Neural progenitor cell (in vitro differentiated cells): ENCODE data around the gene OVOL3. TPM values are rescaled to one million over a fixed set of nuclear protein-coding genes. Genes with fewer than 3 reads are reported as not detected.

Experiments
- DNase-seq: peaks from one replicate; pipeline ENCODE4 v3.0.0-alpha.2; 2016; ENCODE audit warnings: low spot score
- H2AFZ ChIP-seq: fragments of 200-600 bp; sonication (generic); replicated peaks from 2 replicates; pipeline ENCODE4 v1.6.1; 2016; ENCODE audit warnings: antibody characterized with exemption
- H3F3A ChIP-seq: fragments of 200-600 bp; sonication (generic); 2 replicates; pipeline ENCODE4 v1.6.1; 2016; ENCODE audit warnings: antibody characterized with exemption, low read depth
- H3K27ac ChIP-seq: fragments of 200-600 bp; sonication (generic); 2 replicates; pipeline ENCODE4 v1.5.1; 2016; ENCODE audit warnings: mild to moderate bottlenecking
- H3K27me3 ChIP-seq: fragments of 200-600 bp; sonication (generic); 2 replicates; pipeline ENCODE4 v1.6.1; 2016; ENCODE audit warnings: mild to moderate bottlenecking, moderate library complexity
- H3K36me3 ChIP-seq: fragments of 200-600 bp; sonication (generic); 2 replicates; pipeline ENCODE4 v1.5.1; 2016
- H3K4me1 ChIP-seq: fragments of 200-600 bp; sonication (generic); 2 replicates; pipeline ENCODE4 v1.6.1; 2016; ENCODE audit warnings: mixed run types
- H3K4me2 ChIP-seq: fragments of 200-600 bp; sonication (generic); 2 replicates; pipeline ENCODE4 v1.6.1; 2016
- H3K4me3 ChIP-seq: fragments of 200-600 bp; sonication (generic); 2 replicates; pipeline ENCODE4 v1.5.1; 2016
- H3K79me2 ChIP-seq: fragments of 200-600 bp; sonication (generic); 2 replicates; pipeline ENCODE4 v1.6.1; 2016; ENCODE audit warnings: low read depth
- H3K9ac ChIP-seq: fragments of 200-600 bp; sonication (generic); 2 replicates; pipeline ENCODE4 v1.6.1; 2016
- H3K9me3 ChIP-seq: fragments of 200-600 bp; sonication (generic); 2 replicates; pipeline ENCODE4 v1.5.1; 2016; ENCODE audit warnings: low read depth
- H4K20me1 ChIP-seq: fragments of 200-600 bp; sonication (generic); 2 replicates; pipeline ENCODE4 v1.6.1; 2016; ENCODE audit warnings: low read depth
- H3K27ac Mint-ChIP-seq: 3 replicates; pipeline ENCODE4 v1.8.0; 2021; ENCODE audit warnings: mixed read lengths
- H3K27me3 Mint-ChIP-seq: 2 replicates; pipeline ENCODE4 v1.8.0; 2022; ENCODE audit warnings: low read depth, mild to moderate bottlenecking, inconsistent platforms, moderate library complexity, mixed read lengths; ENCODE audit not compliant: insufficient read depth
- H3K36me3 Mint-ChIP-seq: 3 replicates; pipeline ENCODE4 v1.8.0; 2021; ENCODE audit warnings: mixed read lengths
- H3K4me1 Mint-ChIP-seq: 3 replicates; pipeline ENCODE4 v1.8.0; 2021; ENCODE audit warnings: mixed read lengths
- H3K4me3 Mint-ChIP-seq: 3 replicates; pipeline ENCODE4 v1.8.0; 2021; ENCODE audit warnings: mild to moderate bottlenecking, moderate library complexity, mixed read lengths
- H3K9me3 Mint-ChIP-seq: 3 replicates; pipeline ENCODE4 v1.8.0; 2020; ENCODE audit warnings: mixed read lengths
- EZH2 ChIP-seq: fragments of 200-600 bp; sonication (generic); IDR thresholded peaks from 2 replicates; pipeline ENCODE4 v1.6.1; 2017; ENCODE audit warnings: antibody characterized with exemption, mild to moderate bottlenecking, moderate library complexity
- EZH2phosphoT487 ChIP-seq: fragments of 200-600 bp; sonication (generic); IDR thresholded peaks from 2 replicates; pipeline ENCODE4 v1.6.1; 2017; ENCODE audit warnings: antibody characterized with exemption
- total RNA-seq: library from RNA; depleted of rRNA; stranded (reverse); fragments of >200 nt; gene quantifications from 2 replicates; pipeline ENCODE4 v1.2.3, GENCODE V29; 2015; ENCODE audit warnings: low replicate concordance
- TF ChIP-seq, protein P1 (sequence below): fragments of 200-600 bp; sonication (generic); IDR thresholded peaks from 2 replicates; pipeline ENCODE4 v1.5.1; 2017; ENCODE audit warnings: antibody characterized with exemption, mild to moderate bottlenecking

The OVOL3 gene
- total RNA-seq, 1 donor from 2014 or later = not detected

DNA sequence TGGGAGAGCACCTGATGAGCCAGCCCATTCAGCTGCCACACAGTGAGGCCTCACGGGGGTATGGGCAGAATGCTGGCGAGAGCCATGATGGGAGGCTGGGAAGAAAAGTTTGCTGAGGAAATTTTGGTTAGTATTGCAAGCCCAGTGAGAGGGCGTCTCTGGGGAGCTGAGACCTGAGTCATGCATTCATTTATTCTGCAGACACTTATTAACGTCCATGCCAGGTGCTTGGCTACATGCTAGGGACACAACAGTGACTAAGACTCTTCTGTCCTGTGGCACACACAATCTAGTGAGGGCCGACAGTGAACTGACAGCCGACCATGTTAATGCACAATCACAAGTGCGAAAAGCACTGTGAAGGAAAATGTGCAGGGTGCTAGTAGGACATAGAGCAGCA, 29.0 kb upstream of the OVOL3 start:
- Histone ChIP-seq H3K4me1 (no peaks in the 10 kb centered on the region), H3K27ac (no peak overlapping the region), H3K36me3 (peaks cover 3% of the 10 kb centered on the region)

DNA sequence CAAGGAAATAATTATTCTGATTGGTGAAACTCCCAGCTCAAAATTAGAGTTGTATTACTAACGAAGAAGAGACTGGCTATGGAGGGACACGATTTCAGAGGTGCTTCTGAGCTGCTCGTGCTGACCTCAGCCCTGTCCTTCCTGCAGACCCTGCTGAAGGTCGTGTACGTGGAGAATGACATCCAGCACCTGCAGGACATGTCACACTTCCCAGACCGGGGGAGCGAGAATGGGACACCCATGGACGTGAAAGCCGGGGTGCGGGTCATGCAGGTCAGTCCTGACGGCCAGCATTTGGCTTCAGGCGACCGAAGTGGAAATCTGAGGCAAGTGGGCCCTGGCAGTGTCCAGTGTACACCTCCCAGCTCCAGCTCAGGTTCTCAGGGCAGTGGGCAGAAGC, 28.0 kb upstream of the OVOL3 start:
- Histone ChIP-seq H3K9me3 (no peaks in the 10 kb centered on the region), H2AFZ (no peak overlapping the region), H3F3A (no peaks in the 10 kb centered on the region), H3K4me1 (no peaks in the 10 kb centered on the region), H3K4me3 (no peak overlapping the region), H3K79me2 (no peaks in the 10 kb centered on the region), H3K27ac (no peak overlapping the region), H3K27me3 (no peaks in the 10 kb centered on the region), H3K36me3 (peaks cover 3% of the 10 kb centered on the region), H3K4me2 (no peak overlapping the region), H3K9ac (no peak overlapping the region), H4K20me1 (no peaks in the 10 kb centered on the region)
- Mint-ChIP-seq H3K4me3 (no peak overlapping the region), H3K27ac (no peak overlapping the region), H3K4me1 (no peaks in the 10 kb centered on the region), H3K36me3 (peaks cover 24% of the 10 kb centered on the region), H3K9me3 (no peaks in the 10 kb centered on the region), H3K27me3 (no peaks in the 10 kb centered on the region)
- no peak for DNase-seq
- TF ChIP-seq EZH2 (no peak), EZH2phosphoT487 (no peak)
- TF ChIP-seq, protein P1, sequence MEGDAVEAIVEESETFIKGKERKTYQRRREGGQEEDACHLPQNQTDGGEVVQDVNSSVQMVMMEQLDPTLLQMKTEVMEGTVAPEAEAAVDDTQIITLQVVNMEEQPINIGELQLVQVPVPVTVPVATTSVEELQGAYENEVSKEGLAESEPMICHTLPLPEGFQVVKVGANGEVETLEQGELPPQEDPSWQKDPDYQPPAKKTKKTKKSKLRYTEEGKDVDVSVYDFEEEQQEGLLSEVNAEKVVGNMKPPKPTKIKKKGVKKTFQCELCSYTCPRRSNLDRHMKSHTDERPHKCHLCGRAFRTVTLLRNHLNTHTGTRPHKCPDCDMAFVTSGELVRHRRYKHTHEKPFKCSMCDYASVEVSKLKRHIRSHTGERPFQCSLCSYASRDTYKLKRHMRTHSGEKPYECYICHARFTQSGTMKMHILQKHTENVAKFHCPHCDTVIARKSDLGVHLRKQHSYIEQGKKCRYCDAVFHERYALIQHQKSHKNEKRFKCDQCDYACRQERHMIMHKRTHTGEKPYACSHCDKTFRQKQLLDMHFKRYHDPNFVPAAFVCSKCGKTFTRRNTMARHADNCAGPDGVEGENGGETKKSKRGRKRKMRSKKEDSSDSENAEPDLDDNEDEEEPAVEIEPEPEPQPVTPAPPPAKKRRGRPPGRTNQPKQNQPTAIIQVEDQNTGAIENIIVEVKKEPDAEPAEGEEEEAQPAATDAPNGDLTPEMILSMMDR = no peak

More for the DNA sequence above, 29.0 kb upstream of the OVOL3 start:
- Histone ChIP-seq H3K27me3 (no peaks in the 10 kb centered on the region), H3K9me3 (no peaks in the 10 kb centered on the region), H3K79me2 (no peaks in the 10 kb centered on the region), H4K20me1 (no peaks in the 10 kb centered on the region), H3K9ac (no peak overlapping the region), H3K4me3 (no peak overlapping the region), H3K4me2 (no peak overlapping the region), H2AFZ (no peak overlapping the region), H3F3A (no peaks in the 10 kb centered on the region)
- TF ChIP-seq EZH2 (no peak), EZH2phosphoT487 (no peak)
- TF ChIP-seq, protein P1 = no peak
- no peaks in the 10 kb centered on the region for H3K9me3 Mint-ChIP-seq
- H3K4me3 Mint-ChIP-seq = no peak overlapping the region
- H3K4me1 Mint-ChIP-seq = no peaks in the 10 kb centered on the region
- H3K36me3 Mint-ChIP-seq = peaks cover 24% of the 10 kb centered on the region
- H3K27me3 Mint-ChIP-seq = no peaks in the 10 kb centered on the region
- DNase-seq = no peak
- H3K27ac Mint-ChIP-seq = no peak overlapping the region

DNA sequence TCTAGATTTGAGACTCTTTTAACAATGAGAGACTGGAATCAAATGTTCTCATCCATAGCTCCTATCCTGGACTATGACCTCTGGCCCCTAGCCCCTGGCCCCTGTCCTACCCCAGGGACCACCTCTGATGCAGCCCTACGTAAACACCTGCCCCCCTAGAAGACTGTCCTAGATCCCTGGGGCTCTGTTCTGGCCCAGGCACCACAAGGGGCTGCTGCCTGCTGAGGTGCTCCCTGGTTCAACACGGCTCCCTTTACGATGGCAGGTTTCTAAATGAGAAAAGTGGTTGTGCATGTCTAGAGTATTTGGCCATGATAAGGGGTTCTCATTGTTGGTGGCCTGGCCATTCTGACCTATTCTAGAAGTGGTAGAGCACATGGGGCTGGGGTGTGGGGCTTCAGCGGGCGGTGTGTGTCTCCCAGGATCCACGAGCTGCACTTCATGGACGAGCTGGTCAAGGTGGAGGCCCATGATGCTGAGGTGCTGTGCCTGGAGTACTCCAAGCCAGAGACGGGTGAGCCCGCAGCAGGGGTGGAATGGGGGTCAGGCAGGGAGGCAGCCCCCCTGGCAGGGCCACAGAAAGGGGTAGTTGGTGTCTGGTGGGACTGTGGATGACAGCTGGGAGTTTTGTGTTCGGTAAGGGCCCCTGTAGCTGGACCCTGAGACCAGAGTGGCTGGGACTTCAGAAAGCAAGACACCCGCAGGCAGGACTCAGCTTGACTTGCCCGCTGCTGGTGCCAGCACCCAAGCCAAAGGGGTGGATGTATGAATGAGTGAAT, 26.5 kb upstream of the OVOL3 start:
- Histone ChIP-seq H3K27ac (no peak overlapping the region), H3K9ac (no peak overlapping the region), H4K20me1 (no peaks in the 10 kb centered on the region), H3F3A (no peaks in the 10 kb centered on the region), H3K4me1 (no peaks in the 10 kb centered on the region), H2AFZ (no peak overlapping the region), H3K9me3 (no peaks in the 10 kb centered on the region), H3K27me3 (no peaks in the 10 kb centered on the region), H3K4me3 (no peak overlapping the region), H3K36me3 (peaks cover 3% of the 10 kb centered on the region), H3K4me2 (no peak overlapping the region), H3K79me2 (no peaks in the 10 kb centered on the region)
- Mint-ChIP-seq H3K4me3 (no peak overlapping the region), H3K27me3 (peaks cover 2% of the 10 kb centered on the region), H3K36me3 (peaks cover 26% of the 10 kb centered on the region), H3K9me3 (no peaks in the 10 kb centered on the region), H3K27ac (no peak overlapping the region), H3K4me1 (no peaks in the 10 kb centered on the region)
- TF ChIP-seq, protein P1 = no peak
- TF ChIP-seq EZH2 (no peak), EZH2phosphoT487 (no peak)
- no peak for DNase-seq
